ENCODE measurements around the gene APOBEC2.

APOBEC2 gene

GRCh38 chr6:41038205-41038604, 14.8 kb upstream of the APOBEC2 start:
- no peak for DNase-seq (ENCODE audit: low spot score)

GRCh38 chr6:41039060-41039998, 13.7 kb upstream of the APOBEC2 start, which contains the start of gene UNC5CL:
UNC5CL (minus strand) TSS chr6:41039221; CDS start chr6:41035074, 4,147 bp downstream.
- DNase-seq (ENCODE audit: low spot score): peak; percentile 38

- DNase-seq (ENCODE audit: low spot score): peak; percentile 62
Observed at GRCh38 chr6:41040101-41040939, 12.7 kb upstream of the APOBEC2 start.

- peak; percentile 14 for DNase-seq (ENCODE audit: low spot score)
Observed at GRCh38 chr6:41040940-41041536, 12.0 kb upstream of the APOBEC2 start.

- no peak for DNase-seq (ENCODE audit: low spot score)
Observed at GRCh38 chr6:41042226-41043055, 10.6 kb upstream of the APOBEC2 start, which contains the start of gene TSPO2. TSPO2 (plus strand) TSS chr6:41042467; CDS start chr6:41042986, 519 bp downstream.

GRCh38 chr6:41043151-41043550, 9.9 kb upstream of the APOBEC2 start:
- DNase-seq (ENCODE audit: low spot score): no peak

GRCh38 chr6:41045664-41046063, 7.3 kb upstream of the APOBEC2 start:
- no peak for DNase-seq (ENCODE audit: low spot score)

- no peak for DNase-seq (ENCODE audit: low spot score)
Observed at GRCh38 chr6:41046084-41046483, 6.9 kb upstream of the APOBEC2 start.

GRCh38 chr6:41047306-41047705, 5.7 kb upstream of the APOBEC2 start:
- no peak for DNase-seq (ENCODE audit: low spot score)

GRCh38 chr6:41047745-41048732, 5.0 kb upstream of the APOBEC2 start:
- no peak for DNase-seq (ENCODE audit: low spot score)

GRCh38 chr6:41049521-41049920, 3.5 kb upstream of the APOBEC2 start:
- DNase-seq (ENCODE audit: low spot score): no peak

GRCh38 chr6:41049955-41050354, 3.0 kb upstream of the APOBEC2 start:
- no peak for DNase-seq (ENCODE audit: low spot score)

GRCh38 chr6:41050536-41050935, 2.5 kb upstream of the APOBEC2 start:
- no peak for DNase-seq (ENCODE audit: low spot score)

- DNase-seq (ENCODE audit: low spot score): no peak
Observed at GRCh38 chr6:41051873-41052272, 1.1 kb upstream of the APOBEC2 start.

- no peak for DNase-seq (ENCODE audit: low spot score)
Observed at GRCh38 chr6:41054511-41054910, 1.5 kb downstream of the APOBEC2 start.

GRCh38 chr6:41055149-41055548, 2.1 kb downstream of the APOBEC2 start:
- DNase-seq (ENCODE audit: low spot score): no peak

- DNase-seq (ENCODE audit: low spot score): no peak
Observed at GRCh38 chr6:41056768-41057490, 3.9 kb downstream of the APOBEC2 start.

GRCh38 chr6:41058783-41059181, 5.8 kb downstream of the APOBEC2 start:
- no peak for DNase-seq (ENCODE audit: low spot score)

GRCh38 chr6:41059556-41059955, 6.6 kb downstream of the APOBEC2 start:
- DNase-seq (ENCODE audit: low spot score): no peak
